ENCODE results near the gene CROCC.

The CROCC gene

DNA sequence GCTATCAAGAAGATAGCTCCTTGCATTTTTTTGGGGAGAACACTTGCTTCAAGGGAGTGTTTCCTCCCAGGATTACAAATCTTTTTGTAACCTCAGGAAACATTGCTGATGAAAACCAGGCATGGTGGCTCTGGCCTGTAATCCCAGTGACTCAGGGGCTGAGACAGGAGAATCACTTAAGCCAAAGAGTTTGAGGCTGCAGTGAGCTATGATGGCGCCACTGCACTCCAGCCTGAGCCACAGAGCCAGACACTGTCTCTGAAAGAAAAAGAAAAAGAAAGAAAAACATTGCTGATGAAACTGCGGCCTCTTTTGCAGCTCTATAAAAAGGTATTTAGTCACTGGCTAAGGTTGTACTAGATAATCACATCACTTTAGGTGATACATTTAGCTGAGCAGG is 18.7 kb upstream of the CROCC start:
- TF ChIP-seq, protein P1, sequence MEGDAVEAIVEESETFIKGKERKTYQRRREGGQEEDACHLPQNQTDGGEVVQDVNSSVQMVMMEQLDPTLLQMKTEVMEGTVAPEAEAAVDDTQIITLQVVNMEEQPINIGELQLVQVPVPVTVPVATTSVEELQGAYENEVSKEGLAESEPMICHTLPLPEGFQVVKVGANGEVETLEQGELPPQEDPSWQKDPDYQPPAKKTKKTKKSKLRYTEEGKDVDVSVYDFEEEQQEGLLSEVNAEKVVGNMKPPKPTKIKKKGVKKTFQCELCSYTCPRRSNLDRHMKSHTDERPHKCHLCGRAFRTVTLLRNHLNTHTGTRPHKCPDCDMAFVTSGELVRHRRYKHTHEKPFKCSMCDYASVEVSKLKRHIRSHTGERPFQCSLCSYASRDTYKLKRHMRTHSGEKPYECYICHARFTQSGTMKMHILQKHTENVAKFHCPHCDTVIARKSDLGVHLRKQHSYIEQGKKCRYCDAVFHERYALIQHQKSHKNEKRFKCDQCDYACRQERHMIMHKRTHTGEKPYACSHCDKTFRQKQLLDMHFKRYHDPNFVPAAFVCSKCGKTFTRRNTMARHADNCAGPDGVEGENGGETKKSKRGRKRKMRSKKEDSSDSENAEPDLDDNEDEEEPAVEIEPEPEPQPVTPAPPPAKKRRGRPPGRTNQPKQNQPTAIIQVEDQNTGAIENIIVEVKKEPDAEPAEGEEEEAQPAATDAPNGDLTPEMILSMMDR (IDR thresholded peaks at IDR 0.05; ENCODE audit: low read depth, low read length) = no peak
- no peak overlapping the region for H3K4me3 ChIP-seq (ENCODE audit: low read depth, low read length)

DNA sequence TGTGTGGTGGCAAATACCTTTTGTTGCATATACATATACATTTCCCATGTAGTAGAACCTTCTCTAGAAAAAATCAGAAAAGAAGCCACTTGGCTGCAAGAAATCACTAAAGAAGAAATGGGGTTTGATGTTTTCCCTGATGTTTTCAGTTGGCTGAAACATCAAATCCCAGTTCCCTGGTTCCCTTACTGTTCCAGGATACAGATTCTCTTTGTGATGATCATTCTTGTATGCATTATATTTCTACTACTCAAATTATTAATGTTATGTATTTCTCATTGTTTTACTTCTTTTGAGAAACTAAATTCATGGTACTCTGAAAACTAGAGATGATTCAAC is 18.3 kb upstream of the CROCC start:
- TF ChIP-seq, protein P1 (IDR thresholded peaks at IDR 0.05; ENCODE audit: low read depth, low read length) = no peak
- H3K4me3 ChIP-seq (ENCODE audit: low read depth, low read length) = peak overlapping the region; percentile 77

DNA sequence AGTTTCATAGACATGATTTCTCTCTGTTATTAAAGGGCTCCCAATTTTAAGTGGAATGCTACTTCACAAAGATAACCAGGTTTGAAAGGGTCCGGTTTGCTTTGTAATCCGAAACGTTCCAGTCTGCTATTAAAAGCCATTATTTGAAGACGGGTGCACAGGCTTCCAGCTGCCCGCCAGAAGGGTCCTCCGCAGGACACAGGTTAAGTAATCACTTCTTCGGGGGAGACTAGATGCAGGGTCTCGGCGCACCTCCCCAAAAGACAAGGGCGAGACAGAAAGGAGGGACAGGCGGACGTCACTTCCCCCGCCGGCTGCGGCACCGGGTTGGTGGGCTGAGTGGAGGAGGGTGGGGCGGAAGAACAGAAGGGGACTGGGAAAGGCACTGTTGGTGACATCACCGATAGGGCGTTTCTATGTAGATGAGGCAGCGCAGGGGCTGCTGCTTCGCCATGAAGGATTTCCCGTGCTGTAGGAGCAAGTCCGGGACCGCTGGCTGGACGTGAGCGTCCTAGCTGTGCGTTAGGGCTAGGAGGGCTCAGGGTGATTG is 17.1 kb upstream of the CROCC start:
- peak overlapping the region; percentile 77 for H3K4me3 ChIP-seq (ENCODE audit: low read depth, low read length)

DNA sequence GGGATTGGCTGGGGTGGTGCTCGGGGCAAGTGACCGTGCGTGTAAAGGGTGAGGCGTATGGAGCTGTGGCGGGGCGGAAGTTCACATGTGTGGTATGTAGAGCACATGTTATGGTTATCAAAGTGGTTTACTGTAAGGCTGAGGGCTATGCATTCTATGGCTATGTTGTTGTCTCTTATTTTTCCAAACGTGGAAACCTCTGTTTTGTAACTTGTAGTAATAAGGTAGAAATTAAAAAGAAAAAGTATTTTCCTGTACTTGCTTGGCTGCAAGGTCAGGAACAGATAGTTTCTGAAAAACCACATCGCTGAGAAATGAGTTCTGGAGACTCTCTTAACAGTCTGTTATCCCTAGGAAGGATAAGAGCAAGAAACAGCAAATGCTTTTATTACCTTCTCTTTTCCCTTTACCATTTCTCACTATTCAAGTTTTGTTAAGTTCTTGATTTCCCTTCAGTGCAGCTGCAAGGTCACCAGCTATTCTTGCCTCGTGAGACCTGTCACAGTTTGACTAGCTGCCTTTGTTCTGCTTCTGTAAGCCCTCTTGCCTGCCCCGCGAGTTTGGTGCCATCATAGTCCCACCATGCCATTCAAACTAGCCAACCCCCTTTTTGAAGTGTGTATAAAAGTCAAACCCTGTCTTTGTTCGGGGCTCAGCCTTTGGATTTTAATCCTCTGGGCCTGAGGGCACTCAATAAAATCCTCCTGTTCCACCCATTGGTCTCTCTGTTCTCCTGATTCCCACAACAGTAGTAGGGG is 16.4 kb upstream of the CROCC start:
- TF ChIP-seq, protein P1 (IDR thresholded peaks at IDR 0.05; ENCODE audit: low read depth, low read length) = no peak
- H3K4me3 ChIP-seq (ENCODE audit: low read depth, low read length) = peak overlapping the region; percentile 77

More for the DNA sequence above, 17.1 kb upstream of the CROCC start:
- TF ChIP-seq, protein P1 (IDR thresholded peaks at IDR 0.05; ENCODE audit: low read depth, low read length) = no peak

DNA sequence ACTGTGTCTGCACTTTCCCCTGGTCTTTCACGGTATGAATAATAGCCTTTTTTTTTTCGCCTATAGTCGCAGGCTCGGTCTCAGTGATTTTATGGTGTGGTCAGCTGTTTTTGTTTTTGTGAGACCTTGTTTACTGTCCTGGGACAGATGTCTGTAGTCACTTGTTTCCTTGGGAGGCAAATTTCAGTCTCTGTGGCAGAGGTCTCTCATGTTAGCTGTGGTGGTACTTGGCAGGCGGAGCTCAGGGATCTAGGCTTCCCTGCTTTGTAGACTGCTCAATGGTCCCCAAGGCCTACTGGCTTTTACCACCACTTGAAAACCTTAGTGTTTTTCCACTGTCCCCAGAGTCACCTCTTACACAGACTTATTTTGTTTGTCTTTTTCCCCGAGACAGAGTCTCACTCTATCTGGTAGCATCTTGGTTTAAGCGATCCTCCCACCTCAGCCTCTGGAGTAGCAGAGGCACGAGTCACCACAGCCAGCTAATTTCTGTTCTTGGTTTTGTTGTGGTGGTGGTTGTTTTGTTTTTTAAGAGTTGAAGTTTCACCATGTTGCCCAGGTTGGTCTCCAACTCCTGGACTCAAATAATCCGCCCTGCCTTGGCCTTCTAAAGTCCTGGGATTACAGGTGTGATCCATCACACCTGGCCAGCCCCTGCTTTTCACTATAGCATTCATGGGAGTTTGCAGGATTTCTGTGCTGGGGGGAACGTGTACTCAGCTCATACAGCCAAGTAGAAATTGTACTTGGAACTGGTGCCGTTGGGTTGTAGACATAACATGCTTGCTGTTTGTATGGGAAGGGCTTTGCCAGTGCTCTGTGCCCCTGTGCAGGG is 15.6 kb upstream of the CROCC start:
- H3K4me3 ChIP-seq (ENCODE audit: low read depth, low read length) = no peak overlapping the region
- TF ChIP-seq, protein P1 (IDR thresholded peaks at IDR 0.05; ENCODE audit: low read depth, low read length) = no peak

DNA sequence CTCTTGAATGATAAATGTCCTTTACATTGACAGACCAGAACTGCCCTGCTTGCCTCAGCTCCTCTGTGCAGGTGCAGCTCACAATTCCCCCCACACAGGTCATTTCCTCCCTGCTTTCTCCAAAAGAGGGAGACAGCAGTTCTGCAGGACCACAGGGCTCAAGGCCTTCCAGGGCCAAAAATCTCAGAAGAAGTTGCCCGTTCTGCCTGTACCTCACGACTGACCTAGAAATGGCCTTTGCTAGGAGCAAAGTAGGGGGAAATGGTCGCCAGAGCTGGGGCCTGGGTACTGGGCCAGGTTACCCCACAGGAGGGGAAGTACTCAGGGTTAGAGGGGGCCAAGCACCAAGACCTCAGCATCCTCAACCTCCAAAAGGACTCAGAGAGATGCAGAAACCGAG is 14.9 kb upstream of the CROCC start:
- TF ChIP-seq, protein P1 (IDR thresholded peaks at IDR 0.05; ENCODE audit: low read depth, low read length) = no peak
- no peak overlapping the region for H3K4me3 ChIP-seq (ENCODE audit: low read depth, low read length)

Data from WI38 (cell line).